Neuronal stem cell (in vitro differentiated cells): ENCODE measurements around the gene PRCD.

Experiments
- DNase-seq: peaks from one replicate; pipeline ENCODE4 v3.0.0-alpha.2; 2013; ENCODE audit warnings: low spot score
- H2AFZ ChIP-seq: one replicate; pipeline ENCODE4 v1.6.1; 2013; ENCODE audit warnings: mild to moderate bottlenecking, low read length, inconsistent platforms
- H2AK5ac ChIP-seq: 2 replicates; pipeline ENCODE4 v1.6.1; 2013; ENCODE audit warnings: low read depth, mild to moderate bottlenecking, inconsistent platforms, low read length, moderate library complexity, mixed read lengths
- H2BK120ac ChIP-seq: 2 replicates; pipeline ENCODE4 v1.6.1; 2013; ENCODE audit warnings: low read depth, mild to moderate bottlenecking, inconsistent platforms, low read length, moderate library complexity, mixed read lengths
- H2BK12ac ChIP-seq: one replicate; pipeline ENCODE4 v1.6.1; 2013; ENCODE audit warnings: low read length, inconsistent platforms
- H2BK15ac ChIP-seq: 2 replicates; pipeline ENCODE4 v1.6.1; 2013; ENCODE audit warnings: mild to moderate bottlenecking, low read length, inconsistent platforms, mixed read lengths
- H2BK5ac ChIP-seq: one replicate; pipeline ENCODE4 v1.6.1; 2013; ENCODE audit warnings: inconsistent platforms, mild to moderate bottlenecking, low read length, moderate library complexity
- H3K14ac ChIP-seq: one replicate; pipeline ENCODE4 v1.6.1; 2013; ENCODE audit warnings: low read length, inconsistent platforms
- H3K18ac ChIP-seq: 2 replicates; pipeline ENCODE4 v1.6.1; 2013; ENCODE audit warnings: low read length, inconsistent platforms
- H3K23ac ChIP-seq: 2 replicates; pipeline ENCODE4 v1.6.1; 2013; ENCODE audit warnings: low read depth, mild to moderate bottlenecking, mixed read lengths, low read length, inconsistent platforms; ENCODE audit not compliant: poor library complexity
- H3K27ac ChIP-seq: replicated peaks from 3 replicates; pipeline ENCODE4 v1.5.1; 2013; ENCODE audit warnings: low read length, inconsistent platforms
- H3K27me3 ChIP-seq, 3 experiments: 2 replicates each; pipeline ENCODE4 v1.6.1; 2013; ENCODE audit warnings: low read length in 3 of 3, mild to moderate bottlenecking in 2 of 3, inconsistent platforms in 1 of 3, low read depth in 1 of 3, mixed read lengths in 1 of 3, moderate library complexity in 1 of 3; ENCODE audit not compliant: control insufficient read depth in 3 of 3, insufficient read depth in 3 of 3
- H3K36me3 ChIP-seq, 2 donors: replicated peaks in 1 of 2; 2 replicates each; pipeline ENCODE4 v1.6.1; 2013; ENCODE audit warnings: low read length in 2 of 2; ENCODE audit not compliant: control insufficient read depth in 2 of 2, insufficient read depth in 2 of 2
- H3K4ac ChIP-seq: 2 replicates; pipeline ENCODE4 v1.6.1; 2013; ENCODE audit warnings: inconsistent platforms, mild to moderate bottlenecking, low read length, moderate library complexity
- H3K4me1 ChIP-seq, 2 donors: 1 replicate in 1 of 2; 2 replicates in 1 of 2; pipeline ENCODE4 v1.6.1; 2013; ENCODE audit warnings: low read length in 2 of 2, low read depth in 1 of 2; ENCODE audit not compliant: control insufficient read depth in 2 of 2, insufficient read depth in 1 of 2
- H3K4me2 ChIP-seq: one replicate; pipeline ENCODE4 v1.6.1; 2013; ENCODE audit warnings: mild to moderate bottlenecking, low read length, inconsistent platforms; ENCODE audit not compliant: insufficient read depth, poor library complexity, severe bottlenecking
- H3K4me3 ChIP-seq, 2 donors: 2 replicates each; pipeline ENCODE4 v1.5.1; 2013; ENCODE audit warnings: low read length in 2 of 2, mild to moderate bottlenecking in 2 of 2, inconsistent platforms in 1 of 2, moderate library complexity in 1 of 2
- H3K79me1 ChIP-seq: one replicate; pipeline ENCODE4 v1.6.1; 2013; ENCODE audit warnings: low read depth, mild to moderate bottlenecking, inconsistent platforms, low read length, moderate library complexity
- H3K9ac ChIP-seq: one replicate; pipeline ENCODE4 v1.6.1; 2013; ENCODE audit warnings: mild to moderate bottlenecking, low read depth, low read length, inconsistent platforms; ENCODE audit not compliant: poor library complexity
- H3K9me3 ChIP-seq, 2 donors: replicated peaks in 1 of 2; 2 replicates each; pipeline versions ENCODE3 to v1.6.1; 2013; ENCODE audit warnings: low read length in 2 of 2, mild to moderate bottlenecking in 2 of 2, inconsistent platforms in 1 of 2, low read depth in 1 of 2, mixed read lengths in 1 of 2, moderate library complexity in 1 of 2; ENCODE audit not compliant: control insufficient read depth in 2 of 2, insufficient read depth in 1 of 2
- H4K8ac ChIP-seq: one replicate; pipeline ENCODE4 v1.6.1; 2013; ENCODE audit warnings: low read depth, mild to moderate bottlenecking, inconsistent platforms, low read length, moderate library complexity
- H4K91ac ChIP-seq: one replicate; pipeline ENCODE4 v1.6.1; 2013; ENCODE audit warnings: low read length, low read depth, mild to moderate bottlenecking, inconsistent platforms; ENCODE audit not compliant: poor library complexity
- WGBS, 2 donors: extraction: QIAGEN DNeasy Blood & Tissue Kit; methylation state at CpG; one replicate each; pipeline ENCODE4 v1.1.7; 2013; ENCODE audit warnings: missing lambda C conversion rate in 2 of 2, mixed read lengths in 1 of 2; ENCODE audit not compliant: insufficient read length in 2 of 2, insufficient replicate concordance in 1 of 2; ENCODE audit errors: extremely low coverage in 2 of 2; 5-methylcytosine and 5-hydroxymethylcytosine counted together

The PRCD gene

DNA sequence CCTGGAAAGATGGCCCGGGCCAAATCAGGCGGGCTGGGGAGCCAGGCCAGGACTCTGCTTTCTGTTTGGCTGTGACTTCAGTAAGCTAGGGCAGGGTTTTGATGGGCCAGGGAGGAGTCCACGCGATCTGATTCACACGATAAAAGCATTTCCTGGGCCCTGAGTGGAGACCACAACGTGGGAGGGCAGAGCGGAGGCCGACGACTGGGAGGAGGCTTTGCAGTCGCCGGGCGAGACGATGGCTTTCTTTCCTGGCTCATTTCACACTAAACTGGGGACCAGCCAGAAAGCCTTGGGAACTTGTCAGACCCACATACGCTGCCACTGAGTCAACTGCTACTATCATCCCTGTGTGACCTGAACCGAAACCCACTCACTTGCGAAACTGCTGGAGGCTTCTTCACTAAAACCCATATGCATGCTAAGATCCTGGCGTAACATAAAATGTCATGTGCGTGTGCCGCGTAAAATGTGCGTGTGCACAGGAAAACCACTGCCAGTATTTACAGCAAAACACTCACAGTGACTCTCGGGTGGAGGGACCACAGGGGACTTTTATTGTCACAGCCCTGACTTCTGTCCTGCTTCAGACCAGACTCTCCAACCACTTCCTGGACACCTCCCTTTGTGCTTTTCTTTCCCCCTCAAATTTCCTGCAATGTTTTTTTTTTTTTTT lies 24.4 kb upstream of the PRCD start:
- no peak overlapping the region for H3K4me3 ChIP-seq
- no peaks in the 10 kb centered on the region for H3K36me3 ChIP-seq
- peak overlapping the region; percentile 59 for H2AFZ ChIP-seq
- peaks cover 3 to 4% of the 10 kb centered on the region in 2 donors for H3K4me1 ChIP-seq
- WGBS, 2 donors, result no CpG with 5 or more reads among the region's 22 CpGs
- H2BK120ac ChIP-seq, result no peak overlapping the region
- H2BK5ac ChIP-seq, result no peak overlapping the region
- H3K4me2 ChIP-seq, result no peak overlapping the region
- peaks cover 0 to 30% (median 0%) of the 10 kb centered on the region in 3 experiments for H3K27me3 ChIP-seq
- no peak overlapping the region for H4K91ac ChIP-seq
- no peak for DNase-seq
- no peak overlapping the region for H2BK15ac ChIP-seq
- no peak overlapping the region for H2BK12ac ChIP-seq
- no peak overlapping the region for H4K8ac ChIP-seq
- no peaks in the 10 kb centered on the region for H3K9me3 ChIP-seq
- no peak overlapping the region for H3K27ac ChIP-seq
- H3K14ac ChIP-seq, result no peak overlapping the region
- no peak overlapping the region for H3K18ac ChIP-seq
- peak overlapping the region; percentile 73 for H2AK5ac ChIP-seq
- no peak overlapping the region for H3K9ac ChIP-seq
- H3K4ac ChIP-seq, result no peak overlapping the region
- H3K23ac ChIP-seq, result no peak overlapping the region
- no peaks in the 10 kb centered on the region for H3K79me1 ChIP-seq

DNA sequence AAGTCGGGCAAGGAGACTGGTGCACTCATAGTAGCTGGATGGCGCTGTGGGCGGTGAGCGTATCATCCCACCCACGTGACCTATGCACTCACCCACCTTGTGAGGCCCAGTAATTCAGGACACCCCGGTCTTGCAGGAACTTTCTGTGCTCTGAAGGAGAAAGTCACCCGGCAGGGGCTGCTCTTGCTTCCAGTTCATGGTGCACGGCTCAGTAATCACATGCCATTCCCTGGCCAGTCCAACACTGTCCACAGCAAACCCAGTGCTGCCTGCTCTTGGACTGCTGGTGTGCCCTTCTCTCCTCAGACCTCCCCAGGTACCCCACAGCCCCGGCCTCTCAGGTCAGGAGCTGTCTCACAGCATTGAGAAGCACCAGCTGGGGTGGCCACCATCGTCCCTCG lies 22.2 kb upstream of the PRCD start:
- Histone ChIP-seq H3K9ac (no peak overlapping the region), H2BK15ac (peak overlapping the region; percentile 39), H2BK12ac (no peak overlapping the region), H3K79me1 (peaks cover 1% of the 10 kb centered on the region), H3K14ac (no peak overlapping the region), H3K23ac (no peak overlapping the region), H3K4ac (no peak overlapping the region), H3K36me3 (no peaks in the 10 kb centered on the region), H3K4me3 (no peak overlapping the region), H2BK5ac (peak overlapping the region; percentile 6), H4K91ac (no peak overlapping the region), H2AFZ (no peak overlapping the region), H3K27me3 (peaks cover 0 to 45% (median 0%) of the 10 kb centered on the region in 3 experiments), H4K8ac (no peak overlapping the region), H2BK120ac (no peak overlapping the region), H3K9me3 (no peaks in the 10 kb centered on the region), H3K27ac (no peak overlapping the region), H3K4me1 (peaks cover 3 to 4% of the 10 kb centered on the region in 2 donors), H2AK5ac (no peak overlapping the region), H3K18ac (peak overlapping the region; percentile 42), H3K4me2 (no peak overlapping the region)
- WGBS, 2 donors, result no CpG with 5 or more reads among the region's 11 CpGs
- no peak for DNase-seq

DNA sequence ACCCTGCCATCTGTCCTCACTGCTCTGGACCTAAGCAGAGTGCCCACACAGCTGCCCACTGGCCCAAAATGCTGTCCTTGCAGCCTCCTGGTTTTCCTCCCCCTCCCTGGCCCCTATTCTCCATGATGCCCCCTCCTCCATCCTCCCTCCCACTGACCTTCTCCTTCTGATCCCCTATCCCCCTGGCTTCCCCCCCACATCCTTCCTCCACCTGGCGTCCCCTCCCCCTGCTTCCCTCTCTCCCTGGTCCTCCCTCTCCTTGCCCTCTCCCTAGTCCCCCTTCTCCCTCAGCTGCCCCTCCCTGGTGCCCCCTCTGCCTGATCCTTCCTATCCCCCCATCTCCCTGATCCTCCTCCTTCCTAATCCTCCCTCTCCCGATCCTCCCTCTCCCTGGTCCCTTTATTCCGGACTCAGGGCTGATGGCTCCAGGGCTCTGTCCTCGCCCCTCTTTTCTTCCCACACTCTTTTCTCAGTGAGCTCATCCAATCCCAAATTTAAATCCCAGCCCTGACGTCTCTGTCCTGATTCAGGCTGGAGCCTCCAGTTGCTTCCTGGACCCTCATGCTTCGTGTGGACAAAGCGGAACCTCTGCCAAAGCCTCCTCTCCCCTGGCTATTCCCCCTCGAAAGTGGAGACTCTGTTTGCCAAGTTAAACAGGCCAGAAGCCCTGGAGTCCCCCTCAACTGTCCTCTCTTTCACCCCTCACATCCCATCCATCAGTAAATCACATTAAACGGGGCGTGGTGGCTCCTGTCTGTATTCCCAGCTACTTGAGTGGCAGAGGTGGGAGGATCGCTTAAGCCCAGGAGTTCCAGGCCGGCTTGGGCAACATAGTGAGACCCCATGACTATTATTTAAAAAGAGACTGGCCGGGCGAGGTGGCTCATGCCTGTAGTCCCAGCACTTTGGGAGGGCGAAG lies 20.5 kb upstream of the PRCD start:
- Histone ChIP-seq H2BK15ac (no peak overlapping the region), H2BK5ac (no peak overlapping the region), H3K14ac (no peak overlapping the region), H3K4me1 (peaks cover 3 to 5% of the 10 kb centered on the region in 2 donors), H3K27me3 (peaks cover 0 to 41% (median 2%) of the 10 kb centered on the region in 3 experiments), H3K79me1 (peaks cover 1% of the 10 kb centered on the region), H3K23ac (no peak overlapping the region), H2AK5ac (no peak overlapping the region), H3K9ac (no peak overlapping the region), H2AFZ (no peak overlapping the region), H3K9me3 (no peaks in the 10 kb centered on the region), H3K18ac (no peak overlapping the region), H3K27ac (no peak overlapping the region), H3K4ac (no peak overlapping the region), H2BK120ac (no peak overlapping the region), H2BK12ac (no peak overlapping the region), H3K4me3 (no peak overlapping the region), H3K4me2 (no peak overlapping the region), H4K91ac (no peak overlapping the region), H4K8ac (no peak overlapping the region), H3K36me3 (no peaks in the 10 kb centered on the region)
- no CpG with 5 or more reads among the region's 15 CpGs for WGBS, 2 donors
- DNase-seq, result no peak

DNA sequence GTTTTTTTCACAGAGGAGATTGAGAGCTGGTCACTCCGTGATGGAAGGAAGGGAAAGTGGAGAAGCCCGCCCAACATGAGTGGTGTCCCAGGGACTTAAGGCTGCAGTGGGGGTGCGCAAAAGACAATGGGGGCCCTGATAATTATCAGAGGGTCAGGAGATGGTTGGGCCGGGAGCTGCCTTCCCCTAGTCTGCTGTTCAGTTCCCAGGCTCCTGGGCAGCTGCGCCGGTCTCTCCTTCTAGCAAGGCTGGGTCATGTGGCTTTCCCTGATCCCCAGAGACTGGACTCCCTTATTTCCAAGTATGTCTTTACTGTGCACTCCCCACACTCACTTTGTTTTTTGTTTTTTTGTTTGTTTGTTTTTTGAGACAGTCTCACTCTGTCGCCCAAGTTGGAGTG lies 18.6 kb upstream of the PRCD start:
- H3K27ac ChIP-seq, result no peak overlapping the region
- no peak for DNase-seq

More for the DNA sequence above, 18.6 kb upstream of the PRCD start:
- no peak overlapping the region for H4K8ac ChIP-seq
- no peak overlapping the region for H2BK5ac ChIP-seq
- no peak overlapping the region for H2BK12ac ChIP-seq
- H3K4me2 ChIP-seq, result no peak overlapping the region
- H3K27me3 ChIP-seq, result peaks cover 0 to 47% (median 2%) of the 10 kb centered on the region in 3 experiments
- peaks cover 1% of the 10 kb centered on the region for H3K79me1 ChIP-seq
- H3K18ac ChIP-seq, result no peak overlapping the region
- H3K4me1 ChIP-seq, result peaks cover 2 to 5% of the 10 kb centered on the region in 2 donors
- H2AK5ac ChIP-seq, result peak overlapping the region; percentile 21
- no peak overlapping the region for H3K14ac ChIP-seq
- H3K9me3 ChIP-seq, result no peaks in the 10 kb centered on the region
- no peaks in the 10 kb centered on the region for H3K36me3 ChIP-seq
- no peak overlapping the region for H2AFZ ChIP-seq
- H4K91ac ChIP-seq, result peak overlapping the region; percentile 30
- WGBS, 2 donors, result no CpG with 5 or more reads among the region's 7 CpGs
- no peak overlapping the region for H2BK120ac ChIP-seq
- peak overlapping the region; percentile 55 for H2BK15ac ChIP-seq
- H3K23ac ChIP-seq, result no peak overlapping the region
- H3K4ac ChIP-seq, result no peak overlapping the region
- no peak overlapping the region for H3K4me3 ChIP-seq
- H3K9ac ChIP-seq, result no peak overlapping the region
